Urinary bladder (tissue), 4 donors: ENCODE data around the gene BTBD10. TPM values are rescaled to one million over a fixed set of nuclear protein-coding genes. Genes with fewer than 3 reads are reported as not detected.
A peak's percentile ranks its signal among the peaks of the same experiment; 100 is the strongest.
"Not testable (repeated sequence)": the region's sequence is repeated elsewhere in the genome, so short reads cannot be mapped to it uniquely, and the experiment has no call there.

Experiments
- DNase-seq: peaks from one replicate; pipeline ENCODE4 v3.0.0-alpha.2; 2015; ENCODE audit errors: extremely low spot score
- H3K27ac ChIP-seq: one replicate; pipeline ENCODE4 v1.5.1; 2013; ENCODE audit warnings: low read depth, mild to moderate bottlenecking, moderate library complexity
- H3K36me3 ChIP-seq: one replicate; pipeline ENCODE4 v1.6.1; 2013; ENCODE audit warnings: mild to moderate bottlenecking, moderate library complexity; ENCODE audit not compliant: insufficient read depth
- H3K4me1 ChIP-seq: one replicate; pipeline ENCODE4 v1.6.1; 2013; ENCODE audit warnings: mild to moderate bottlenecking, moderate library complexity; ENCODE audit not compliant: insufficient read depth
- H3K4me3 ChIP-seq: one replicate; pipeline ENCODE4 v1.5.1; 2013; ENCODE audit warnings: low read depth, low read length
- WGBS: extraction: QIAGEN DNeasy Blood & Tissue Kit; methylation state at CpG from one replicate; pipeline ENCODE4 v1.1.7; 2013; 5-methylcytosine and 5-hydroxymethylcytosine counted together
- polyA plus RNA-seq: library from polyadenylated mRNA; stranded (reverse); fragments of 200-250 nt; gene quantifications from one replicate; pipeline ENCODE4 v1.2.3, GENCODE V29; 2013
- total RNA-seq: library from RNA; depleted of rRNA; stranded (reverse); fragments of >200 nt; gene quantifications from one replicate; pipeline ENCODE4 v1.2.3, GENCODE V29; 2014
- donor health status: healthy with polysubstance abuse.
- donor health status: healthy.

The BTBD10 gene
- total and polyA plus RNA-seq, 2 donors, result 31.3 to 76.3 TPM

- Histone ChIP-seq H3K36me3 (no peaks in the 10 kb centered on the region), H3K27ac (no peak overlapping the region), H3K4me1 (no peaks in the 10 kb centered on the region), H3K4me3 (no peak overlapping the region)
- WGBS, result 99% methylated on average over 3 of the region's 3 CpGs
- DNase-seq, result no peak
Measured at GRCh38 chr11:13429836-13430235, 33.2 kb downstream of the BTBD10 start.

GRCh38 chr11:13429288-13429687 is 33.7 kb downstream of the BTBD10 start:
- H3K36me3 ChIP-seq, result no peaks in the 10 kb centered on the region
- DNase-seq, result no peak
- 99% methylated on average over 1 of the region's 1 CpG for WGBS
- no peak overlapping the region for H3K4me3 ChIP-seq
- no peaks in the 10 kb centered on the region for H3K4me1 ChIP-seq
- no peak overlapping the region for H3K27ac ChIP-seq

- H3K4me3 ChIP-seq, result no peak overlapping the region
- DNase-seq, result no peak
- H3K27ac ChIP-seq, result no peak overlapping the region
- H3K36me3 ChIP-seq, result no peaks in the 10 kb centered on the region
- no peaks in the 10 kb centered on the region for H3K4me1 ChIP-seq
Measured at GRCh38 chr11:13427440-13427839, 35.6 kb downstream of the BTBD10 start.

GRCh38 chr11:13423372-13423771 is 39.6 kb downstream of the BTBD10 start:
- no peaks in the 10 kb centered on the region for H3K4me1 ChIP-seq
- H3K4me3 ChIP-seq, result no peak overlapping the region
- 69% methylated on average over 6 of the region's 6 CpGs for WGBS
- H3K27ac ChIP-seq, result no peak overlapping the region
- no peak for DNase-seq
- no peaks in the 10 kb centered on the region for H3K36me3 ChIP-seq

- H3K4me1 ChIP-seq, result no peaks in the 10 kb centered on the region
- DNase-seq, result no peak
- 93% methylated on average over 6 of the region's 6 CpGs for WGBS
Measured at GRCh38 chr11:13421561-13421960, 41.5 kb downstream of the BTBD10 start.

GRCh38 chr11:13415201-13415600 is 47.8 kb downstream of the BTBD10 start:
- Histone ChIP-seq H3K4me3 (no peak overlapping the region), H3K4me1 (no peaks in the 10 kb centered on the region), H3K27ac (no peak overlapping the region), H3K36me3 (peaks cover 4% of the 10 kb centered on the region)
- 91% methylated on average over 3 of the region's 3 CpGs for WGBS
- DNase-seq, result no peak

More at GRCh38 chr11:13421561-13421960, 41.5 kb downstream of the BTBD10 start:
- H3K4me3 ChIP-seq, result no peak overlapping the region
- H3K36me3 ChIP-seq, result no peaks in the 10 kb centered on the region
- no peak overlapping the region for H3K27ac ChIP-seq

DNA sequence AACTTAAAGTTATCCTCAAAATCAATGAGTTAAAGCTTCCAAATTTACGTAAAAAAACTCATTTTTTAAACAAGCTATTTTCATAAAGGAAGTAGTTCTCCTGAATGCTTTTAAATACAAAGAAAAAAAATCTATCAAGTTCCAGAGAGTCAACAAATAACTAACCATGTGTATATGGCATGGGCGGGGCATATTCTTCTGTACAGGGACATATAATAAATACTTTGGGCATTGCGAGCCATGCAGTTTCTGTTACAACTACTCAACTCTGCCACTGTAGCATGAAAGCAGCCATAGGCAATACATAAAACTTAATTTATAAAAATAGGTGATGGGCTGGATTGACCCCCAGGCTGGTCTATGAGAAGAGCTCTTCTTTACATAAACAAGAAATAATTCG is 57.8 kb downstream of the BTBD10 start:
- Histone ChIP-seq H3K4me1 (no peaks in the 10 kb centered on the region), H3K36me3 (peaks cover 4% of the 10 kb centered on the region), H3K4me3 (no peak overlapping the region), H3K27ac (no peak overlapping the region)
- 94% methylated on average over 4 of the region's 4 CpGs for WGBS
- DNase-seq, result no peak

GRCh38 chr11:13398335-13398734 is 64.7 kb downstream of the BTBD10 start:
- not testable (repeated sequence) for H3K4me1 ChIP-seq, H3K27ac ChIP-seq, DNase-seq, H3K4me3 ChIP-seq, H3K36me3 ChIP-seq

DNA sequence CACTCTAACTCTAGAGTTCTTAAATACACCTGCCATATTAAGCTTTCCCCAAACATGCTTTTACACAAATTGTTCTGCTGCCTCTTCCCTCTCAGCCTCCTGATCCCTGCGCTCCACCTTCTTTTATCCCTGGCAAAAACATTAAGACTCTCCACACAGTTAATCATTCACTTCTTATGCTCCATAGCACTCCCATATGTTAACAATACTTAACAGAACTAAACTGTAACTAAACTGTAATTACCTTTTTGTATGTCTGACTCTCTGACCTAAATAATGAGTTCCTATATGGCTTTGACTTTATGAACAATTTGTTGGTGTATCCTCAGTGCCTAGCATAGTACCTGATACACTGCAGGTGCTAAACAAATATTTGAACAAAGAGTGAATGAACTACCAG is 71.8 kb downstream of the BTBD10 start:
- no peaks in the 10 kb centered on the region for H3K36me3 ChIP-seq
- no peaks in the 10 kb centered on the region for H3K4me1 ChIP-seq
- H3K4me3 ChIP-seq, result no peak overlapping the region

GRCh38 chr11:13388741-13389140 is 74.3 kb downstream of the BTBD10 start:
- Histone ChIP-seq H3K4me1 (no peaks in the 10 kb centered on the region), H3K4me3 (no peak overlapping the region), H3K36me3 (peaks cover 2% of the 10 kb centered on the region), H3K27ac (no peak overlapping the region)
- 83% methylated on average over 5 of the region's 5 CpGs for WGBS
- DNase-seq, result no peak

More for the DNA sequence above, 71.8 kb downstream of the BTBD10 start:
- no peak for DNase-seq
- no peak overlapping the region for H3K27ac ChIP-seq
- 100% methylated on average over 1 of the region's 1 CpG for WGBS

- H3K36me3 ChIP-seq, result peaks cover 2% of the 10 kb centered on the region
Measured at GRCh38 chr11:13386567-13386966, 76.5 kb downstream of the BTBD10 start.

GRCh38 chr11:13384908-13385640 is 77.9 kb downstream of the BTBD10 start:
- H3K27ac ChIP-seq, result no peak overlapping the region
- H3K36me3 ChIP-seq, result peaks cover 2% of the 10 kb centered on the region
- H3K4me3 ChIP-seq, result no peak overlapping the region
- no peaks in the 10 kb centered on the region for H3K4me1 ChIP-seq
- DNase-seq, result peak; percentile 11
- 41% methylated on average over 4 of the region's 4 CpGs for WGBS

More at GRCh38 chr11:13386567-13386966, 76.5 kb downstream of the BTBD10 start:
- DNase-seq, result no peak
- WGBS, result 93% methylated on average over 2 of the region's 2 CpGs
- H3K4me1 ChIP-seq, result no peaks in the 10 kb centered on the region
- H3K27ac ChIP-seq, result no peak overlapping the region
- no peak overlapping the region for H3K4me3 ChIP-seq

- no peaks in the 10 kb centered on the region for H3K4me1 ChIP-seq
- H3K36me3 ChIP-seq, result peaks cover 2% of the 10 kb centered on the region
- WGBS, result 82% methylated on average over 3 of the region's 3 CpGs
- no peak overlapping the region for H3K27ac ChIP-seq
- DNase-seq, result no peak
- H3K4me3 ChIP-seq, result no peak overlapping the region
Measured at GRCh38 chr11:13382751-13383150, 80.3 kb downstream of the BTBD10 start.

DNA sequence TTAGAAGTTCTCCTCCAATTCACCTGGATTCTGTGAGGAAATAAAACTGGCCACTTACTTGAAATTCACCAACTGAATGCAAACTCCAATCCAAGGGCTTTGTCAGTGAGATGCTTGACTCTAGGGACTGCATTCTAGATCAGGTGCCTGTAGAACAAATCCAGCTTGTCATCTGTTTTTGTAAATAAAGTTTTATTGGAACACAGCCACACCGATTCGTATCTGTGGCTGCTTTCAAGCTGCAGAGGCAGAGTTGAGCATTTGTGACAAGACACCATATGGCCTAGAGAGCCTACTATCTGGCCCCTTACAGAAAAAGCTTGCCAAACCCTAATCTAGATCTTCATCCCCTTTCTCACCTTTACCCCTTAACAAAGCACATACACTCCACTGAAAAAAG is 82.3 kb downstream of the BTBD10 start:
- Histone ChIP-seq H3K4me3 (no peak overlapping the region), H3K4me1 (no peaks in the 10 kb centered on the region), H3K27ac (no peak overlapping the region), H3K36me3 (peaks cover 2% of the 10 kb centered on the region)
- DNase-seq, result no peak
- 87% methylated on average over 2 of the region's 2 CpGs for WGBS

DNA sequence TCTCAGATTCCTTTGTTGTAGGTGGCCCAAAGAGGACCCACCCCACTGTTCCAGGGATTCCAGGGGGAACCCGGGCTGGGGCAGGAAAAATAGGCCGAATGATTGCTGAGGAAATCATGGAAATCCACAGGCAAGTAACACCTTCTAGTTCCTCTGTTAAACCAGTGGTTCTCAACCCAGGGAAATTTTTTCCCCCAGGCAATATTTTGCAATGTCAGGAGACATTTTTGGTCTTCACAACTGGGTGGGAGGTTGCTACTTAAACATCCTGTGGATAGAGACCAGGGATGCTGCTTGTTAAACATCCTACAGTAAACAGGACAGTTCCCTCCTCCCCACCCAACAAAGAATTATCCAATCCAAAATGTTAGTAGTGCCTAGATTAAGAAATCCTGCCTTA is 84.7 kb downstream of the BTBD10 start:
- H3K4me1 ChIP-seq, result no peaks in the 10 kb centered on the region
- H3K27ac ChIP-seq, result no peak overlapping the region
- H3K36me3 ChIP-seq, result no peaks in the 10 kb centered on the region
- DNase-seq, result no peak
- 92% methylated on average over 2 of the region's 2 CpGs for WGBS
- no peak overlapping the region for H3K4me3 ChIP-seq
